Epithelial cell of proximal tubule (primary cell): ENCODE measurements around the gene TMEM170B. TPM values are rescaled to one million over a fixed set of nuclear protein-coding genes. Genes with fewer than 3 reads are reported as not detected.

Source experiments
- DNase-seq: peaks from one replicate; pipeline ENCODE4 v3.0.0-alpha.2; 2011; ENCODE audit warnings: low read depth
- H3K4me3 ChIP-seq: 2 replicates; pipeline ENCODE4 v1.5.1; 2011; ENCODE audit warnings: low read depth, mild to moderate bottlenecking, low read length
- total RNA-seq: library from RNA; depleted of rRNA; stranded (reverse); fragments of >200 nt; gene quantifications from 2 replicates; pipeline ENCODE4 v1.2.3, GENCODE V29; 2015
- TF ChIP-seq, protein P1 (sequence below): conservative IDR thresholded peaks from 2 replicates; pipeline ENCODE4 v1.5.1; 2012; ENCODE audit warnings: low read depth, mild to moderate bottlenecking, low read length

The TMEM170B gene
- total RNA-seq, 1 donor from 2014 or later = 0.92 TPM

DNA sequence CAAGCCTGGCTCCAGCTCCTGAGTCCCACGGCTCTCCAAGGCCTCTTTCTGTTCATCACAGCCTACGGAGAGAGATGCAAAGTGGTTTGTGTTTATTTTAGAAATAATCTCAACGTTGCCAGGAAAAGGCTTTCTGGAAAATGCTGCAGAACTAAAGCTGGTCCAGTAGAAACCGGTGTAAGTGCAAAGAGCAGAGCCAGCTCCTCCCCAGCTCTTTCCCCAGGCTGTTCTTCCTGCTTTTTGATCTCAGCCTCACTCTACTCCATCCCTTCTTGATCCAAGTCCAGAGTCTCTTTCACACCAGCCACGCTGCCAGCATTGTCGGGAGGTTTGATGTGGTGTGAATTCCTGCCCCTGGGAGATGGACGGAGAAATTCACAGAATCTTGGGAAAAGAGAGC is 69.8 kb downstream of the TMEM170B start:
- TF ChIP-seq, protein P1, sequence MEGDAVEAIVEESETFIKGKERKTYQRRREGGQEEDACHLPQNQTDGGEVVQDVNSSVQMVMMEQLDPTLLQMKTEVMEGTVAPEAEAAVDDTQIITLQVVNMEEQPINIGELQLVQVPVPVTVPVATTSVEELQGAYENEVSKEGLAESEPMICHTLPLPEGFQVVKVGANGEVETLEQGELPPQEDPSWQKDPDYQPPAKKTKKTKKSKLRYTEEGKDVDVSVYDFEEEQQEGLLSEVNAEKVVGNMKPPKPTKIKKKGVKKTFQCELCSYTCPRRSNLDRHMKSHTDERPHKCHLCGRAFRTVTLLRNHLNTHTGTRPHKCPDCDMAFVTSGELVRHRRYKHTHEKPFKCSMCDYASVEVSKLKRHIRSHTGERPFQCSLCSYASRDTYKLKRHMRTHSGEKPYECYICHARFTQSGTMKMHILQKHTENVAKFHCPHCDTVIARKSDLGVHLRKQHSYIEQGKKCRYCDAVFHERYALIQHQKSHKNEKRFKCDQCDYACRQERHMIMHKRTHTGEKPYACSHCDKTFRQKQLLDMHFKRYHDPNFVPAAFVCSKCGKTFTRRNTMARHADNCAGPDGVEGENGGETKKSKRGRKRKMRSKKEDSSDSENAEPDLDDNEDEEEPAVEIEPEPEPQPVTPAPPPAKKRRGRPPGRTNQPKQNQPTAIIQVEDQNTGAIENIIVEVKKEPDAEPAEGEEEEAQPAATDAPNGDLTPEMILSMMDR = no peak
- no peak for DNase-seq
- H3K4me3 ChIP-seq = no peak overlapping the region

DNA sequence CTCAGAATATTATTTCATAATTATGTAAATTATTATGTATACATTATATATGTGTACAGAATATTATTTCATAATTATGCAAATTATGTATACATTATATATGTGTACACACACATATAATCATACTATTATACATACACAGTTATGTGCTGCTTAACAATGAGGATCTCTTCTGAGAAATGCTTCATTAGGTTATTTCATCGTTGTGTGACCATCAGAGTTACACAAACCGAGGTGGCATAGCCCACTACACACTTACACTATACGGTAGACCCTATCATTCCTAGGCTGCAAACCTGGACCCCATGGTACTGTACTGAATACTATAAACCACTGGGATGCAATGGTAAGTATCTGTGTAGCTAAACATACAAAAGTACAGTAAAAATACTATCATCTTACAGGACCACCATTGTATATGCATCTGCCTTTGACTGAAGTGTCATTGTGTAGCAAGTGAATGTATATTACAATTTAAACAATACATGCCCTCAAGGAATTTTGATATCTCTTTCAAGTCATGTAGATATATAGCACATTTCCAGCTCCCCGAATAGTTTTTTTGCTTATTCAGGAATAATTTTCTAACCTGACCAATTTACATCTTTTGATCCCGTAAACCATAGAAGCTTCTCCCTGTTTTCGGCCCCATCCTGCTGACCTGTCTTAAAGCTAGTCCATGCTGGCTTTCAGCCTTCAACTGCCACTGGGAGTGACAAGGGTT is 71.2 kb downstream of the TMEM170B start:
- TF ChIP-seq, protein P1 = no peak
- no peak for DNase-seq
- H3K4me3 ChIP-seq = no peak overlapping the region

DNA sequence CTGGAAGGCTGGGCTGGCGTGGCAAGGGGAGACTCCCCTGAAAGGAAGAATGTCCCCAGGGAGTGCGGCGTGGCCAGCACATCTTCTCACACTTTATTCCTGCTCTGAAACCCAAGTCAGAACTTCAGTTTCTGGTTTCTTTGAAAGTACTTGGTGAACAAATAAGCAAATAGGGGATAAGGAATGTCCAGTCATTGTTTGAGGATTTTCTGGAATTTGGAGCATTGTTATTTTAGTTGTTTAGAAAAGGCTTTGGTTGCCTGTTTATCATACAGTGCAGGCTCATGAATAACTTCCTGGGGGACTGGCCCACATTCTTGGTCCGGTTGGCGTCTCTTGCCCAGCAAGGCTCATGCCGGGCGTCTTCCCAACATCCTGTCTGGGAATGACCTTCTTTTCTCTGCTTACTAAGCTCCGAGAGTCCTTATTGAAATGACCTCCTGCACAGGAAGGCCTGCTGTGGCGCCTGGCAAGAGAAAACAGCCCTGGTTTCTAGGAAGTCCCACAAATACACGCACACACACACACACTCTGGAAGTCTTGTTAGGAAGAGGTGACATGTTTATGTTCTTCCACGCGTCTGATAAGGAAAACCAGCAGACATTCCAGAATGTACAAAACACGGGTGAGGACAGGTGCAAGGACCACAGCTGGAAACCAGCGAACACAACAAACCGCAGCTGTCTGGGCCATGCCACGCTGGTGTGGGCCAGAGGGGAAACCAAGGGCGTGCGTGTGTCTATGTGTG is 71.9 kb downstream of the TMEM170B start:
- peak; percentile 89 for DNase-seq
- TF ChIP-seq, protein P1 = no peak
- no peak overlapping the region for H3K4me3 ChIP-seq

DNA sequence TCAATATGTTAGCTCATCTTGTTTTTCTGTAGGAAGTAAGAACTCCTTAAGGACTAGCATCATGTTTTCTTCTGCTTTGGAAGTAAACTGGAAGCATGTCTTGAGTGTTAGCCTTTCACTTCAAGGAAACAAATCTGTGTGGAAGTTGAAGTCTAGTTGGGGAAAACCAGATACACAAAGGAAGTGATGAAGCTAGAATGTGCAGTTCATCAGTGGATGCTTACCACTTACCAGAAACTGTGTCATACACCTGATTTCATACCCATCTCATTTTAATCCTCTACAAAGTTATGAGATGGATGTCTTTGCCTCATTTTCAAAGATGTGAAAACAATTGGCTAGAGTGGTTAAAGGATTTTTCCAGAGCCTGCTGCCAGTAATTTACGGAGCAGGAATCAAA is 75.8 kb downstream of the TMEM170B start:
- no peak overlapping the region for H3K4me3 ChIP-seq
- TF ChIP-seq, protein P1 = no peak
- DNase-seq = no peak

GRCh38 chr6:11613858-11614257 is 76.3 kb downstream of the TMEM170B start:
- no peak overlapping the region for H3K4me3 ChIP-seq
- TF ChIP-seq, protein P1 = no peak
- DNase-seq = no peak

- TF ChIP-seq, protein P1 = no peak
- H3K4me3 ChIP-seq = no peak overlapping the region
- DNase-seq = no peak
Measured at GRCh38 chr6:11614534-11615213, 77.1 kb downstream of the TMEM170B start.
